Measurements from ENCODE around the gene TRAP1.

TRAP1 gene

DNA sequence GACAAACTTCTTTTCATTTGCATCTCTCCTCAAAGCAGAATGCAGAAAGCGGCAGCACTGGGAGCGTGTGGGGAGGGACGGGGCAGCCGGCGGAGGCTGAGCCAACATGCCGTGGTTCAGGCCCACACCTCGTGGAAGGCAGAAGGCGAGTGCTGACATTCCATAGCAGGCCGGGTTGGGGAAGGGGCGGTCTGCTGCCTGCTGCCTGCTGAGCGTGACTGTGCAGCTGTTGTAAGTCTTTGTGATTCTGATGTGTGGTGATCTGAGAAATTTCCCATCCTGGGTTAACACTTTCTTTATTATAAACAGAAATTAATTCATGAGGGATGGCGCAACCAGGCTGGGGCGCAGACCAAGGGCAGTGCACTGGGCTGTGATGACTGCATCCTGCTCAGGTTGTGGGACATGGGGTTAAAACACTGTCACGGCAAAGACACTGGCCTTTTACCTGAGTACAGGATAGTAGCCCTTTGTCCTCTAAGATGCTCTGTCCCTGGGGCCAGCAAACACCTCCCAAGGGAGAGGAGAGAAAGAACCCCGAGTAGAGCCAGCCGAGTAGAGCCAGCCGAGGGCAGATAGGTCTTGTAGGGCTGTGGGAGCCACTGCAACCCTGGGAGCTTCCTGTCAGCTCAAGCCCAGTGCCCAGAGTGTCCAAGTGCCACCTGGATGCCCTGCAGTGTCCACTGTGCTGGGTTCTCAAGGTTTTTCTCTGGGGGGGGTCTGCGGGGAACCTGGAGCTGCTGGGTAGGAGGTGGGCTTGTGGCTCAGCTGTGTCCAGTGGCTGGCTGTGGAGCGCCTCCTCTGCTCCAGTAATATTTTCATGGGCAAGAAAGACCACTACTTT lies 71.6 kb downstream of the TRAP1 start:
- DNase-seq = no peak

- no peak for DNase-seq
Measured at GRCh38 chr16:3645108-3645503, 72.2 kb downstream of the TRAP1 start.

- DNase-seq = no peak
Measured at GRCh38 chr16:3643095-3643730, 74.1 kb downstream of the TRAP1 start.

GRCh38 chr16:3642397-3643094 lies 74.8 kb downstream of the TRAP1 start:
- DNase-seq = no peak

DNA sequence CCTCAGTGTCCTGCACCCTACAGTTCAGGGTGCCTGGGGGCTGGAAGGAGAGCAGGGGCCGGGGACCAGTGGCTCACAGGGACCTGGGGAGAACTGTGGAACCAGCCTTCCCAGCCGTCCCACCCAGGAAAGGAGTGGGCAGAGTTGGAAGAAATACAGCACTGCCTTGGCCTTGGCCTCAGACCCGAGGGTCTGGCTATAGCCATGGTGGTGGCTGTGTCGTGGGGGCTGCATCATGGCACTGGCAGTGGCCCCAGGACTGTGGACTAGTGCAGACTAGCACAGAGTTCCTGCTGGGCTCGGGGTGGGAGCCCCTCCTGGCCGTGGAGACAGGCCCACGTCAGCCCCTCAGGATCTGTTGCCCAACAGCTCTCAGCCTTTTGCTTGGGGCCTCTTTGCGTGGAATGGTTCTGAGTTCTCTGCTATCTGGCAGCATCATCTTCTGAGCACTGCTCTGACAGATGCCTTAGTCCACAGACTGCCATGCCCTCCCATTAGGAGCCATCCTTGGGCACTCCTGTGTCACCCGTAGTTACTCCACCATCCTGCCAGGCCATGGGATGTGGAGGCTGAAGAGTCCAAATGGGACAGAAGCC lies 75.4 kb downstream of the TRAP1 start:
- no peak for DNase-seq

GRCh38 chr16:3640632-3641501 lies 76.5 kb downstream of the TRAP1 start:
- no peak for DNase-seq

GRCh38 chr16:3640207-3640606 lies 77.1 kb downstream of the TRAP1 start:
- DNase-seq = no peak

GRCh38 chr16:3638916-3639644 lies 78.2 kb downstream of the TRAP1 start:
- DNase-seq = no peak

- DNase-seq = no peak
Measured at GRCh38 chr16:3637371-3637923, 79.9 kb downstream of the TRAP1 start.

- no peak for DNase-seq
Measured at GRCh38 chr16:3625911-3626732, 91.2 kb downstream of the TRAP1 start.

GRCh38 chr16:3625331-3625730 lies 92.0 kb downstream of the TRAP1 start:
- no peak for DNase-seq

DNA sequence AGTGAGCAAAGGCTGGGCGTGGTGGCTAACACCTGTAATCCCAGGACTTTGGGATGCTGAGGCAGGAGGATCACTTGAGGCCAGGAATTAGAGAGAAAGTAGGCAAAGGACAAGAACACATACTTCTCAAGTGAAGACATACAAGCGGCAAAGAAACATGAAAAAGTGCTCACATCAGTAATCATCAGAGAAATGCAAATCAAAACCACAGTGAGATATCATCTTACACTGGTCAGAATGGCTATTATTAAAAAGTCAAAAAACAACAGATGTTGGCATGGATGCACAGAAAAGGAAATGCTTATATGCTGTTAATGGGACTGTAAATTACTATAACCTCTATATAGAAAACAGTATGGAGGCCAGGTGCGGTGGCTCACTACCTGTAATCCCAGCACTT lies 93.7 kb downstream of the TRAP1 start:
- no peak for DNase-seq

- no peak for DNase-seq
Measured at GRCh38 chr16:3618769-3619141, 98.6 kb downstream of the TRAP1 start.

- DNase-seq = no peak
Measured at GRCh38 chr16:3612510-3613466, 104.5 kb downstream of the TRAP1 start.

DNA sequence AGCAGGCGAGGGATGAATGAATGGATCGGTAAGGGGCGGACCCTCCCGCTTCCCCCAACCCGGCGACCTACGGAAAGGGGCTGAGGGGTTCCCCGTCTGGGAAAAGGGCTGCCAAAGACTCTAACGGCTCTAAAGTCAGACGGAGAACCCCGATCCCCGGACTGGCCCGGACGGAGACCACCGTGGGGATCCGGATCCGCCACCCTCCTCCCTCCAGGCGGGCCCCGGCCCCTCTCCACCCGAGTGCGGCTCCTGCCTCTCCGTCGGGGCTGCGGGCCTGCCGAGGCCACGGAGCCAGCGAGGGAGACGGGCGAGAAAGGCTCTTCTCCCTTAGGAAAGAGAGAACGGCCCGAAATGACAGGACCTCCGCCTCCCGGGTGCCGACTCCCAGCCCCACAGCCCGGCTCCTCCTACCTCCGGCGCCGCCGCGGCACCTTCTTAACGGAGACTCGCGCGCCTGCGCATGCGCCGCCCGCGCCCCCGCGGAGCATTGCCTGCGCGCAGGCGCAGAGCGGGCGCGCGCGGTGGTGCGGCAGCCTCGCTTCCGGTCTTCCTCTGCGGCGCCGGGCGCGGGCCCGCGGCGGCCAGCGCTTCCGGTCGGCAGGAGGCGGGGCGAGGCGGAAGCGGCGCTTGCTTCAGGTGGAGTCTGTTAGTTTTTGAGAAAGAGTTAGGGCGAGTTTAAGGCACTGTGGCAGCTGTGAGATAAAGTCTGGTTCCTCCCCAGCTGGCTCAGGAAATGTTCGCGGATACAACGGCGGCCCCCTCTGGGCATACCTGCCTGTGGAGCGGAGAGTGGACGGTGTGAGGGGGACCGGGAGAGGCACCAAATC lies 106.0 kb downstream of the TRAP1 start, which contains the start of gene SLX4:
TSS of gene SLX4 (minus strand) at position 461 of the 830 bp plus-strand sequence. CDS start 2,642 bp downstream, outside the sequence.
- peak; percentile 87 for DNase-seq

- no peak for DNase-seq
Measured at GRCh38 chr16:3610698-3611145, 106.6 kb downstream of the TRAP1 start.

GRCh38 chr16:3609895-3610697 lies 107.2 kb downstream of the TRAP1 start:
- no peak for DNase-seq

Measured in effector CD4-positive, alpha-beta T cell (primary cell).